DMS 273 (cell line): Measurements from ENCODE around the gene TCF4.
A peak's percentile ranks its signal among the peaks of the same experiment; 100 is the strongest.

Source experiments
- DNase-seq: peaks from one replicate; lab custom pipeline; 2025; ENCODE audit not compliant: unreplicated experiment; lab: John Stamatoyannopoulos, UW

Gene TCF4

GRCh38 chr18:55214534-55214933 is 373.5 kb downstream of the TCF4 start:
- DNase-seq = no peak

GRCh38 chr18:55213586-55213985 is 374.4 kb downstream of the TCF4 start:
- no peak for DNase-seq

GRCh38 chr18:55206927-55207326 is 381.1 kb downstream of the TCF4 start:
- DNase-seq = peak; percentile 12

GRCh38 chr18:55202232-55202917 is 385.6 kb downstream of the TCF4 start:
- DNase-seq = no peak

- DNase-seq = no peak
These were observed 388.6 kb downstream of the TCF4 start for GRCh38 chr18:55199291-55199963.

GRCh38 chr18:55195863-55196262 is 392.1 kb downstream of the TCF4 start:
- DNase-seq = no peak

GRCh38 chr18:55189972-55190371 is 398.0 kb downstream of the TCF4 start:
- peak; percentile 80 for DNase-seq

- no peak for DNase-seq
These were observed 401.4 kb downstream of the TCF4 start for GRCh38 chr18:55186588-55186987.

GRCh38 chr18:55185391-55185790 is 402.6 kb downstream of the TCF4 start:
- DNase-seq = no peak

- no peak for DNase-seq
These were observed 408.2 kb downstream of the TCF4 start for GRCh38 chr18:55179835-55180234.

GRCh38 chr18:55179425-55179824 is 408.6 kb downstream of the TCF4 start:
- DNase-seq = no peak

- DNase-seq = no peak
These were observed 414.7 kb downstream of the TCF4 start for GRCh38 chr18:55173291-55173690.
